Measurements from ENCODE around the gene XPNPEP1.

Gene XPNPEP1

DNA sequence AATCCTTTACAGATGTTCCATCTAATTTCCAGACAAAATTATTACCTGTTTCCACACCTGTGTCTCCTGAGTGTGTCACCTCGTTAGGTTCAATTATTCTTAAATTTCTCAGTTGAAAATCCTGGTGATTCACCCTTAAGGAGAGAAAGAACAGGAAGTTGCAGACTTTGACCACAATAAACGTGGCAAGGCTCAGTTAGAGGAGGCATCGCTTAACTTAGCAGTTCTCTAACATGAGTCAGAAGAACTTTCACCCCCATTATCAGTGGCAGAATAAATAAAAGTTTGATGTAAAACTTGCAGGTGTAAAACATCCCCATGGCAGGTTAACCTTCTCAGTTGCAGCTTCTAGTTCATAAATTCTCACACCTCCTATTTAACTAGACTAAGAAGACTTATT is 8.3 kb downstream of the XPNPEP1 start:
- no peak for DNase-seq (ENCODE audit: insufficient read length, low spot score)
- FAIRE-seq, result peak; percentile 66
- no peak for TF ChIP-seq POU2F2 (IDR thresholded peaks at IDR 0.05; ENCODE audit: low read depth, low read length)
- TF ChIP-seq SPI1 (IDR thresholded peaks at IDR 0.05; ENCODE audit: low read depth, low read length), result peak; percentile 35; the same call in 1 of the 2 replicates
- no peak for TF ChIP-seq TAF1 (IDR thresholded peaks at IDR 0.05; ENCODE audit: low read depth, low read length)

DNA sequence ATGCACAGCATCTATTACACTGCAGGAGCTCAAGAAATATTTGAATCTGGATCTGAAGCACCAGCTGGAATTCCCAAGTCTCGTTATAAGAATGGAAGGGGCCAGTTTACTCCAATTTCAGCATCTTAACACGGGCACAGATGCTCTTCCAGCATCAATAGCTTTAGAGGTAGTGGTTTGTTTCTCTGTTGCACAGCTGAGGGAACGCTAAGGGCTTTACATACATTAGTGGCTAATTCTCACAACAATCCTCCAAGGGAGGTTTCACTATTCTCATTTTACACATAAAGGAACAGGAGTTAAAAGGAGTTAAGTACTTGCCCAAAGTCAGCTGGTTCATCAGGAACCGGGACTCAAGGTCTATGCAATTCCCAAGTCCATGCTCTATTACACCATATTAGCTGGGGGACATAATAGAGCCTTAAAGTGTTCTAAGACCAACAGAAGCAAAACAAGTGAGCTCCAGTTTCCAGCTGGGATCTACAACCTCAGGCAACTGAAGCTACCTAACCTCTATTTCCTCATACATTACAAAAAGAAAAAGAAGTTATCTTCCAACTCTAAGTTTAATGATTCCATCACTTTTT is 9.9 kb downstream of the XPNPEP1 start:
- FAIRE-seq (peak; percentile 75), DNase-seq (ENCODE audit: insufficient read length, low spot score) (no peak)

GRCh38 chr10:109912335-109913281 is 10.7 kb downstream of the XPNPEP1 start:
- no peak for DNase-seq (ENCODE audit: insufficient read length, low spot score)
- peak; percentile 91 for FAIRE-seq
- TF ChIP-seq TAF1 (IDR thresholded peaks at IDR 0.05; ENCODE audit: low read depth, low read length) (no peak), POLR2A (IDR thresholded peaks at IDR 0.05; ENCODE audit: low read depth, low read length) (no peak), POU2F2 (IDR thresholded peaks at IDR 0.05; ENCODE audit: low read depth, low read length) (no peak), SPI1 (IDR thresholded peaks at IDR 0.05; ENCODE audit: low read depth, low read length) (peak; percentile 94), PAX5 (IDR thresholded peaks at IDR 0.05; ENCODE audit: insufficient read depth, low read length, severe bottlenecking) (no peak), POLR2AphosphoS5 (IDR thresholded peaks at IDR 0.05; ENCODE audit: low read depth, low read length) (no peak)

More for the DNA sequence above, 9.9 kb downstream of the XPNPEP1 start:
- TF ChIP-seq POU2F2 (IDR thresholded peaks at IDR 0.05; ENCODE audit: low read depth, low read length), result no peak
- no peak for TF ChIP-seq PAX5 (IDR thresholded peaks at IDR 0.05; ENCODE audit: insufficient read depth, low read length, severe bottlenecking)
- TF ChIP-seq SPI1 (IDR thresholded peaks at IDR 0.05; ENCODE audit: low read depth, low read length), result no peak
- no peak for TF ChIP-seq TAF1 (IDR thresholded peaks at IDR 0.05; ENCODE audit: low read depth, low read length)
- TF ChIP-seq POLR2A (IDR thresholded peaks at IDR 0.05; ENCODE audit: low read depth, low read length), result no peak
- TF ChIP-seq POLR2AphosphoS5 (IDR thresholded peaks at IDR 0.05; ENCODE audit: low read depth, low read length), result no peak

DNA sequence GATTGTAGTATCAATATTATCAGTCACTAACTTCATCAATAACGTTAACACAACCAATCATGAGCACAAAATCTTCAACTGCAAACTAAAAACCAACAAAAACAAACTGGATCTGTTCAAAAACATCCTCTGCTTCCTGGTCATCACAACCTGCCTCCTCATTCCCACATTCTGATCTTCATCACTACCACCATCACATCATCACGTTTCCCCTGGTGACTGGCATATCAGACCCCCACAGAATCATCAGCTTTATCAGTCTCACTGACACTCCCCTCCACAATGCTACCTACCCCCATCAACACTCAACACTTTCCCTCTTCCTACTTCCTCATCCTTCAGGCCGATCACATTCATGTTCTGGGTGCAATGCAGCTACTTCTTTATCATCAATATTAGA is 11.4 kb downstream of the XPNPEP1 start:
- FAIRE-seq, result no peak
- TF ChIP-seq SPI1 (IDR thresholded peaks at IDR 0.05; ENCODE audit: low read depth, low read length) (0 out of 2 replicates have a peak, but pooled peaks have one; percentile 10), POLR2AphosphoS5 (IDR thresholded peaks at IDR 0.05; ENCODE audit: low read depth, low read length) (no peak)
- no peak for DNase-seq (ENCODE audit: insufficient read length, low spot score)

DNA sequence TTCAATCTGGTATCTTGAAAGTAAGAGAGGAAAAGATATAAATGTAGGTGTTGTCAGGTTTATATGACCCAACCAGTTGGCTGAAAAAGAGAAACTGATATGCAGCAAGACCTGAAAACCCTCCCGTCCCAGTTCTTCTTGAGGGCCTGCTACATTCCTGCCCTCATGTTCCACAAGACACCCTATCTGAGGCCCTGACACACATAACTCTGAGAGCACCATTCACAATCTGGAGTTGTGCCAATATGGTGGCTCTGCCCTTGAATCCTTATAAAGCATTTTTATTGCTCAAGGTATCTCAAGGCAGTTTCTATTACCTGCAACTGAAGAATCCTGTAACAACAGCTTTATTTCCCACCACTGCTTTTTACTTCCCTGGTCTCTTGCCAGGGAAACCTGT is 17.0 kb downstream of the XPNPEP1 start:
- FAIRE-seq (no peak), DNase-seq (ENCODE audit: insufficient read length, low spot score) (no peak)
- TF ChIP-seq POLR2AphosphoS5 (IDR thresholded peaks at IDR 0.05; ENCODE audit: low read depth, low read length), result no peak
- TF ChIP-seq PAX5 (IDR thresholded peaks at IDR 0.05; ENCODE audit: insufficient read depth, low read length, severe bottlenecking), result no peak
- TF ChIP-seq POLR2A (IDR thresholded peaks at IDR 0.05; ENCODE audit: low read depth, low read length), result no peak
- no peak for TF ChIP-seq POU2F2 (IDR thresholded peaks at IDR 0.05; ENCODE audit: low read depth, low read length)
- no peak for TF ChIP-seq SPI1 (IDR thresholded peaks at IDR 0.05; ENCODE audit: low read depth, low read length)
- TF ChIP-seq TAF1 (IDR thresholded peaks at IDR 0.05; ENCODE audit: low read depth, low read length), result no peak

- FAIRE-seq (no peak), DNase-seq (ENCODE audit: insufficient read length, low spot score) (no peak)
- no peak for TF ChIP-seq TAF1 (IDR thresholded peaks at IDR 0.05; ENCODE audit: low read depth, low read length)
- no peak for TF ChIP-seq POU2F2 (IDR thresholded peaks at IDR 0.05; ENCODE audit: low read depth, low read length)
- no peak for TF ChIP-seq SPI1 (IDR thresholded peaks at IDR 0.05; ENCODE audit: low read depth, low read length)
- no peak for TF ChIP-seq POLR2AphosphoS5 (IDR thresholded peaks at IDR 0.05; ENCODE audit: low read depth, low read length)
- no peak for TF ChIP-seq POLR2A (IDR thresholded peaks at IDR 0.05; ENCODE audit: low read depth, low read length)
- TF ChIP-seq PAX5 (IDR thresholded peaks at IDR 0.05; ENCODE audit: insufficient read depth, low read length, severe bottlenecking), result no peak
Measured at GRCh38 chr10:109904397-109904796, 18.9 kb downstream of the XPNPEP1 start.

- no peak for DNase-seq (ENCODE audit: insufficient read length, low spot score)
- no peak for FAIRE-seq
- TF ChIP-seq SPI1 (IDR thresholded peaks at IDR 0.05; ENCODE audit: low read depth, low read length) (0 out of 2 replicates have a peak, but pooled peaks have one; percentile 7), POU2F2 (IDR thresholded peaks at IDR 0.05; ENCODE audit: low read depth, low read length) (no peak)
Measured at GRCh38 chr10:109902992-109903947, 20.0 kb downstream of the XPNPEP1 start.

- TF ChIP-seq POU2F2 (IDR thresholded peaks at IDR 0.05; ENCODE audit: low read depth, low read length), result no peak
- TF ChIP-seq POLR2A (IDR thresholded peaks at IDR 0.05; ENCODE audit: low read depth, low read length), result no peak
- TF ChIP-seq TAF1 (IDR thresholded peaks at IDR 0.05; ENCODE audit: low read depth, low read length), result no peak
- no peak for TF ChIP-seq SPI1 (IDR thresholded peaks at IDR 0.05; ENCODE audit: low read depth, low read length)
- no peak for TF ChIP-seq POLR2AphosphoS5 (IDR thresholded peaks at IDR 0.05; ENCODE audit: low read depth, low read length)
- DNase-seq (ENCODE audit: insufficient read length, low spot score) (no peak), FAIRE-seq (no peak)
Measured at GRCh38 chr10:109899356-109900331, 23.7 kb downstream of the XPNPEP1 start.
